Upper lobe of left lung (tissue), 6 donors: Measurements from ENCODE around the gene TBCCD1. TPM values are rescaled to one million over a fixed set of nuclear protein-coding genes. Genes with fewer than 3 reads are reported as not detected.

ENCODE experiments used
- ATAC-seq, 2 donors: fragments of 200-7000 bp; cut with Tn5 transposase; one replicate each; pipeline ENCODE4 v1.9.1; 2022; ENCODE audit warnings: mild to moderate bottlenecking in 2 of 2, moderate library complexity in 2 of 2; ENCODE audit not compliant: low FRiP score in 2 of 2
- DNase-seq, 2 donors: peaks; one replicate each; pipeline ENCODE4 v3.0.0-alpha.2; 2019 to 2020
- H3K27ac ChIP-seq, 4 donors: fragments of 200-600 bp; sonication (generic); one replicate each; pipeline ENCODE4 v1.5.1; 2016 to 2019
- H3K27me3 ChIP-seq, 4 donors: fragments of 200-600 bp; sonication (generic); one replicate each; pipeline ENCODE4 v1.5.1; 2017 to 2019
- H3K36me3 ChIP-seq, 4 donors: fragments of 200-600 bp; sonication (generic); one replicate each; pipeline ENCODE4 v1.5.1; 2016 to 2019
- H3K4me1 ChIP-seq, 4 donors: fragments of 200-600 bp; sonication (generic); one replicate each; pipeline ENCODE4 v1.5.1; 2018 to 2019
- H3K4me3 ChIP-seq, 4 donors: fragments of 200-600 bp; sonication (generic); one replicate each; pipeline ENCODE4 v1.5.1; 2017 to 2019; ENCODE audit warnings: mild to moderate bottlenecking in 2 of 4, moderate library complexity in 1 of 4
- H3K9me3 ChIP-seq, 4 donors: fragments of 200-600 bp; sonication (generic); one replicate each; pipeline ENCODE4 v1.5.1; 2018 to 2019
- CTCF ChIP-seq, 6 experiments: fragments of 450-650 bp in 4 of 6; fragments of 200-600 bp in 2 of 6; sonication (generic) in 2 of 6; IDR thresholded peaks; one replicate each; pipeline ENCODE4 v1.5.1; 2016 to 2019; ENCODE audit warnings: antibody characterized with exemption in 6 of 6
- EP300 ChIP-seq, 4 donors: sonication (generic); formaldehyde crosslinking; IDR thresholded peaks; one replicate each; pipeline ENCODE4 v1.5.1; 2017; ENCODE audit warnings: antibody characterized with exemption in 4 of 4, control low read depth in 2 of 4
- POLR2A ChIP-seq, 4 donors: fragments of 450-650 bp; IDR thresholded peaks; one replicate each; pipeline ENCODE4 v1.5.1; 2016 to 2017; ENCODE audit warnings: antibody characterized with exemption in 4 of 4, mild to moderate bottlenecking in 2 of 4
- POLR2AphosphoS5 ChIP-seq, 2 donors: sonication (generic); formaldehyde crosslinking; IDR thresholded peaks; one replicate each; pipeline ENCODE4 v1.5.1; 2017; ENCODE audit warnings: antibody characterized with exemption in 2 of 2
- WGBS, 2 donors: methylation state at CpG; one replicate each; pipeline ENCODE4 v1.1.5; 2017 to 2018; 5-methylcytosine and 5-hydroxymethylcytosine counted together
- total RNA-seq, 6 donors: library from RNA; depleted of rRNA in 4 of 6; stranded (reverse); fragments of >200 nt in 4 of 6; gene quantifications; one replicate each; pipeline versions ENCODE4 v1.1.0 to v1.2.1, GENCODE V29; 2016 to 2021
- donor health status: DM: no; HTN: no; CAD: no; lungs with moderate emphysema.
- donor health status: DM: no; HTN: yes; CAD: no; lungs with severe emphysema.

Gene TBCCD1
- total RNA-seq, 6 donors from 2014 or later, result 8.3 to 20.4 (median 11.0) TPM

- Histone ChIP-seq H3K36me3 (peaks cover 19 to 81% (median 52%) of the 10 kb centered on the region in 4 donors), H3K9me3 (no peaks in the 10 kb centered on the region), H3K4me3 (no peak overlapping the region), H3K27me3 (no peaks in the 10 kb centered on the region), H3K27ac (no peak overlapping the region), H3K4me1 (no peaks in the 10 kb centered on the region)
- DNase-seq (no peak), ATAC-seq (no peak)
- TF ChIP-seq POLR2AphosphoS5 (IDR thresholded peaks at IDR 0.05), result no peak
- 76 to 81% methylated on average over 5 of the region's 5 CpGs for WGBS, 2 donors
These were observed 16.7 kb upstream of the TBCCD1 start for GRCh38 chr3:186583831-186584230.

- no peak for DNase-seq
- 95 to 96% methylated on average over 6 of the region's 6 CpGs for WGBS, 2 donors
- Histone ChIP-seq H3K27ac (no peak overlapping the region), H3K36me3 (peaks cover 19 to 93% (median 59%) of the 10 kb centered on the region in 4 donors), H3K9me3 (no peaks in the 10 kb centered on the region), H3K27me3 (no peaks in the 10 kb centered on the region), H3K4me1 (no peaks in the 10 kb centered on the region), H3K4me3 (no peak overlapping the region)
- ATAC-seq, result no peak
- no peak for TF ChIP-seq CTCF (IDR thresholded peaks at IDR 0.05)
- no peak for TF ChIP-seq POLR2A (IDR thresholded peaks at IDR 0.05)
- TF ChIP-seq EP300 (IDR thresholded peaks at IDR 0.05), result no peak
These were observed 15.4 kb upstream of the TBCCD1 start for GRCh38 chr3:186582541-186582940.

- DNase-seq (no peak), ATAC-seq (no peak)
- Histone ChIP-seq H3K4me1 (no peaks in the 10 kb centered on the region), H3K9me3 (no peaks in the 10 kb centered on the region), H3K36me3 (peaks cover 22 to 100% (median 73%) of the 10 kb centered on the region in 4 donors), H3K4me3 (no peak overlapping the region), H3K27ac (no peak overlapping the region), H3K27me3 (no peaks in the 10 kb centered on the region)
- TF ChIP-seq POLR2AphosphoS5 (IDR thresholded peaks at IDR 0.05) (no peak), POLR2A (IDR thresholded peaks at IDR 0.05) (no peak), EP300 (IDR thresholded peaks at IDR 0.05) (no peak), CTCF (IDR thresholded peaks at IDR 0.05) (no peak)
- WGBS, 2 donors, result 95 to 98% methylated on average over 3 of the region's 3 CpGs
These were observed 13.6 kb upstream of the TBCCD1 start for GRCh38 chr3:186580785-186581184.

- Histone ChIP-seq H3K9me3 (no peaks in the 10 kb centered on the region), H3K36me3 (peaks cover 16 to 99% (median 46%) of the 10 kb centered on the region in 4 donors), H3K27me3 (no peaks in the 10 kb centered on the region), H3K4me1 (peaks cover 0 to under 1% (median 0%) of the 10 kb centered on the region in 4 donors), H3K4me3 (no peak overlapping the region), H3K27ac (no peak overlapping the region)
- ATAC-seq, result no peak
- 71 to 84% methylated on average over 2 of the region's 2 CpGs for WGBS, 2 donors
- TF ChIP-seq POLR2A (IDR thresholded peaks at IDR 0.05) (no peak), POLR2AphosphoS5 (IDR thresholded peaks at IDR 0.05) (no peak), EP300 (IDR thresholded peaks at IDR 0.05) (no peak), CTCF (IDR thresholded peaks at IDR 0.05) (no peak)
- DNase-seq, result no peak
These were observed 10.4 kb upstream of the TBCCD1 start for GRCh38 chr3:186577521-186577920.

- Histone ChIP-seq H3K9me3 (no peaks in the 10 kb centered on the region), H3K4me3 (peak overlapping the region in 3 of 4 donors; percentile 75 to 93 (median 92)), H3K27me3 (no peaks in the 10 kb centered on the region), H3K36me3 (peaks cover 3 to 42% (median 9%) of the 10 kb centered on the region in 4 donors), H3K4me1 (peaks cover 19 to 40% (median 26%) of the 10 kb centered on the region in 4 donors), H3K27ac (no peak overlapping the region)
- ATAC-seq, result no peak
- no peak for DNase-seq
- WGBS, 2 donors, result 51 to 59% methylated on average over 2 of the region's 2 CpGs
- TF ChIP-seq POLR2AphosphoS5 (IDR thresholded peaks at IDR 0.05) (no peak), EP300 (IDR thresholded peaks at IDR 0.05) (no peak), POLR2A (IDR thresholded peaks at IDR 0.05) (no peak), CTCF (IDR thresholded peaks at IDR 0.05) (no peak)
These were observed 4.5 kb upstream of the TBCCD1 start for GRCh38 chr3:186571644-186572013.
